Parathyroid adenoma (tissue), 2 donors: ENCODE measurements around the gene MPIG6B.

Experiments used
- H2AFZ ChIP-seq: fragments of 300-600 bp; sonication (generic); one replicate; pipeline ENCODE4 v1.7.0; 2017; ENCODE audit warnings: antibody characterized with exemption, mild to moderate bottlenecking
- H3K27ac ChIP-seq: fragments of 300-600 bp; sonication (generic); one replicate; pipeline ENCODE4 v1.7.0; 2017
- H3K27me3 ChIP-seq: fragments of 300-600 bp; sonication (generic); one replicate; pipeline ENCODE4 v1.7.0; 2017; ENCODE audit warnings: low read length; ENCODE audit not compliant: control insufficient read depth, insufficient read depth
- H3K36me3 ChIP-seq: fragments of 300-600 bp; sonication (generic); one replicate; pipeline ENCODE4 v1.7.0; 2017; ENCODE audit warnings: low read length; ENCODE audit not compliant: control insufficient read depth, insufficient read depth
- H3K4me1 ChIP-seq: fragments of 300-600 bp; sonication (generic); one replicate; pipeline ENCODE4 v1.7.0; 2017; ENCODE audit warnings: control low read depth
- H3K4me2 ChIP-seq: fragments of 300-600 bp; sonication (generic); one replicate; pipeline ENCODE4 v1.7.0; 2017; ENCODE audit warnings: low read length
- H3K4me3 ChIP-seq: fragments of 300-600 bp; sonication (generic); one replicate; pipeline ENCODE4 v1.7.0; 2017; ENCODE audit warnings: low read depth, low read length
- H3K79me2 ChIP-seq: fragments of 300-600 bp; sonication (generic); one replicate; pipeline ENCODE4 v1.7.0; 2017; ENCODE audit warnings: control low read depth
- H3K9ac ChIP-seq: fragments of 300-600 bp; sonication (generic); one replicate; pipeline ENCODE4 v1.7.0; 2017; ENCODE audit warnings: mild to moderate bottlenecking
- H3K9me3 ChIP-seq: fragments of 300-600 bp; sonication (generic); one replicate; pipeline ENCODE4 v1.7.0; 2017; ENCODE audit warnings: low read length; ENCODE audit not compliant: control insufficient read depth
- CTCF ChIP-seq: fragments of 300-600 bp; sonication (generic); IDR thresholded peaks from one replicate; pipeline ENCODE4 v1.7.0; 2017; ENCODE audit warnings: antibody characterized with exemption, mild to moderate bottlenecking
- donor health status: primary hyperparathyroidism.

Gene MPIG6B

GRCh38 chr6:31691078-31691463, 32.1 kb upstream of the MPIG6B start:
- no peak overlapping the region for H3K9ac ChIP-seq
- H3K27ac ChIP-seq: no peak overlapping the region
- H3K79me2 ChIP-seq: no peaks in the 10 kb centered on the region
- H2AFZ ChIP-seq: no peak overlapping the region
- H3K27me3 ChIP-seq: no peaks in the 10 kb centered on the region
- H3K4me2 ChIP-seq: no peak overlapping the region
- no peaks in the 10 kb centered on the region for H3K9me3 ChIP-seq
- TF ChIP-seq CTCF: no peak
- no peaks in the 10 kb centered on the region for H3K4me1 ChIP-seq
- H3K4me3 ChIP-seq: no peak overlapping the region
- no peaks in the 10 kb centered on the region for H3K36me3 ChIP-seq

GRCh38 chr6:31691564-31692108, 31.5 kb upstream of the MPIG6B start:
- no peaks in the 10 kb centered on the region for H3K36me3 ChIP-seq
- H3K9ac ChIP-seq: no peak overlapping the region
- no peaks in the 10 kb centered on the region for H3K9me3 ChIP-seq
- no peak for TF ChIP-seq CTCF
- no peaks in the 10 kb centered on the region for H3K4me1 ChIP-seq
- no peak overlapping the region for H3K27ac ChIP-seq
- H3K27me3 ChIP-seq: no peaks in the 10 kb centered on the region
- H3K79me2 ChIP-seq: no peaks in the 10 kb centered on the region
- H3K4me3 ChIP-seq: no peak overlapping the region
- no peak overlapping the region for H2AFZ ChIP-seq
- no peak overlapping the region for H3K4me2 ChIP-seq

- no peaks in the 10 kb centered on the region for H3K4me1 ChIP-seq
- no peaks in the 10 kb centered on the region for H3K79me2 ChIP-seq
- no peak overlapping the region for H3K4me2 ChIP-seq
- no peak overlapping the region for H2AFZ ChIP-seq
- TF ChIP-seq CTCF: no peak
- H3K36me3 ChIP-seq: no peaks in the 10 kb centered on the region
- no peaks in the 10 kb centered on the region for H3K27me3 ChIP-seq
- no peak overlapping the region for H3K27ac ChIP-seq
- no peak overlapping the region for H3K4me3 ChIP-seq
- no peak overlapping the region for H3K9ac ChIP-seq
- no peaks in the 10 kb centered on the region for H3K9me3 ChIP-seq
Observed at GRCh38 chr6:31692353-31692752, 30.8 kb upstream of the MPIG6B start.

- H3K27ac ChIP-seq: no peak overlapping the region
- no peak overlapping the region for H2AFZ ChIP-seq
- TF ChIP-seq CTCF: no peak
- H3K4me1 ChIP-seq: no peaks in the 10 kb centered on the region
- no peaks in the 10 kb centered on the region for H3K36me3 ChIP-seq
- no peaks in the 10 kb centered on the region for H3K27me3 ChIP-seq
- H3K4me2 ChIP-seq: no peak overlapping the region
- H3K9ac ChIP-seq: no peak overlapping the region
- H3K9me3 ChIP-seq: no peaks in the 10 kb centered on the region
- H3K79me2 ChIP-seq: no peaks in the 10 kb centered on the region
- no peak overlapping the region for H3K4me3 ChIP-seq
Observed at GRCh38 chr6:31692886-31693285, 30.3 kb upstream of the MPIG6B start.

GRCh38 chr6:31693535-31693934, 29.6 kb upstream of the MPIG6B start:
- Histone ChIP-seq H2AFZ (no peak overlapping the region), H3K4me2 (no peak overlapping the region), H3K36me3 (no peaks in the 10 kb centered on the region)

More at GRCh38 chr6:31693535-31693934, 29.6 kb upstream of the MPIG6B start:
- Histone ChIP-seq H3K4me1 (no peaks in the 10 kb centered on the region), H3K9ac (no peak overlapping the region), H3K4me3 (no peak overlapping the region), H3K9me3 (no peaks in the 10 kb centered on the region), H3K27ac (no peak overlapping the region), H3K27me3 (no peaks in the 10 kb centered on the region), H3K79me2 (no peaks in the 10 kb centered on the region)
- no peak for TF ChIP-seq CTCF
